AG09319 (cell line): ENCODE measurements around the gene ZNF407.

Experiments used
- DNase-seq: peaks from one replicate; pipeline ENCODE4 v3.0.0-alpha.2; 2010; ENCODE audit warnings: low read depth; ENCODE audit errors: extremely low read depth
- TF ChIP-seq, protein P1 (sequence below): IDR thresholded peaks from 2 replicates; pipeline ENCODE4 v1.5.1; 2011; ENCODE audit warnings: low read depth, mild to moderate bottlenecking, inconsistent platforms, low read length, moderate library complexity

The ZNF407 gene

DNA sequence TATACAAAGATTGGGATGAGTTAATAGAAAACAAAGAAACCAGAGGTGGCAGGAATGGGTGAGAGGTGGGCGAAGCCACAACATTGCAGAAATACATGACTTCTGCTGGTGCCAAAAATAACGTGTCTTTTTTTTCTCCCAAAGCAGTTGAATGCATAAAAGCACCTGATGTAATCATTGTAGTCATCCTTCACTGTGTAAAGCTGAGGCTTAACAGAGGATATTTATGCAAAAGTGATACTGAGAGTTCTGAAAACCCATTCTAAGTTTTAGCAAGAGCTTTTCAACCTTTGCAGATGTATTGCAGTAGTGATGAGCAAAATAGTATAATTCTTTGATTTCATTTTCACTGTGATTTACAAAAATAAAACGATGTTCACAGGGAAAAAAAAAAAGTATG lies 438.3 kb downstream of the ZNF407 start:
- no peak for DNase-seq
- TF ChIP-seq, protein P1, sequence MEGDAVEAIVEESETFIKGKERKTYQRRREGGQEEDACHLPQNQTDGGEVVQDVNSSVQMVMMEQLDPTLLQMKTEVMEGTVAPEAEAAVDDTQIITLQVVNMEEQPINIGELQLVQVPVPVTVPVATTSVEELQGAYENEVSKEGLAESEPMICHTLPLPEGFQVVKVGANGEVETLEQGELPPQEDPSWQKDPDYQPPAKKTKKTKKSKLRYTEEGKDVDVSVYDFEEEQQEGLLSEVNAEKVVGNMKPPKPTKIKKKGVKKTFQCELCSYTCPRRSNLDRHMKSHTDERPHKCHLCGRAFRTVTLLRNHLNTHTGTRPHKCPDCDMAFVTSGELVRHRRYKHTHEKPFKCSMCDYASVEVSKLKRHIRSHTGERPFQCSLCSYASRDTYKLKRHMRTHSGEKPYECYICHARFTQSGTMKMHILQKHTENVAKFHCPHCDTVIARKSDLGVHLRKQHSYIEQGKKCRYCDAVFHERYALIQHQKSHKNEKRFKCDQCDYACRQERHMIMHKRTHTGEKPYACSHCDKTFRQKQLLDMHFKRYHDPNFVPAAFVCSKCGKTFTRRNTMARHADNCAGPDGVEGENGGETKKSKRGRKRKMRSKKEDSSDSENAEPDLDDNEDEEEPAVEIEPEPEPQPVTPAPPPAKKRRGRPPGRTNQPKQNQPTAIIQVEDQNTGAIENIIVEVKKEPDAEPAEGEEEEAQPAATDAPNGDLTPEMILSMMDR = no peak

DNA sequence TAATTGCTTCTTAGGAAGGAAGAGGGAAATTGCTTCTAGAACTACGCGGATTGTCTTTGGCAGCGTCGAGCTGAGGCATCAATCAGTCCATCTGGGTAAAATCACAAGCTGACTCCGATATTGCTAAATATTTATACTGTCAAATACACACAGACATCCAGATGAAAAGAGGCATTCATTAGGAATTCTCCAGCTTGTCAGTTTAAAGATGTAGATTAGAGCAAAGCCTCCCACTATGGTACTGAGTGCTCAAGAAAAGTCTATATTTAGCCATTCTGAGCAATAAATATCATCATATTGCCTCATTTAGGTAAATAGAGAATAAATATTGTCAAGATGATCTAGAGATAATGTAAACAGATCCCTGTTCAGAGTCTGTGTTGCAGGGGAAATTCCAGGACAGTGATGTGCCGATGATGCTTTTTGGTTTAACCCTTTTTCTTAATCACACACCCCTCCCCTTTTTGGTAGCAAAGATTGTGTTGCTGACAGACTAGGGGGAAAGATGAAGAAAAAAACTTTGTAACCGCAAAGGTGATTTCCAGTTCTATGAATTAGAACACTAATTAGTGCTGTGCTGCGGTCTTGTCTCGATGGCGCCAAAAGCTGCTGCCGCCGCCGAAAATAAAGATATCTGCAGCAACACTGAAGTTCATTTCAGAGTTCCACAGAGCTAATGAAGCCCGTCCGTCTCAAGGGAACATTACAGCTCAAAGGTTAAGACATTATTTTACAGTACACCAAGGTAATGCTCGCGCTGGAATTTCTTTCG lies 439.4 kb downstream of the ZNF407 start:
- DNase-seq = no peak
- TF ChIP-seq, protein P1 = no peak

DNA sequence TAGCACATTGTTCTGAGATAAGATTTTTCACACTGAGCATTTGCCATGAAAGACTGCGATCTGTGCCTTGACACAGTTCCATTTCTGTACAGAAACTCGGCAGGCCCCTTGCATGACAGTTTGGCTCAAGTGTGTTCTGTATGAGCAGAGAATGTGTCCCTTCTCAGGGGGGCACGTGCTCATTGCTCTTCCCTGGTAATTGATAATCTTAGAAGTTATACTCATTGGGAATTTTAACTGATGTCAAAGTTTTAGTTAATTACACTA lies 440.0 kb downstream of the ZNF407 start:
- TF ChIP-seq, protein P1 = no peak
- DNase-seq = no peak

DNA sequence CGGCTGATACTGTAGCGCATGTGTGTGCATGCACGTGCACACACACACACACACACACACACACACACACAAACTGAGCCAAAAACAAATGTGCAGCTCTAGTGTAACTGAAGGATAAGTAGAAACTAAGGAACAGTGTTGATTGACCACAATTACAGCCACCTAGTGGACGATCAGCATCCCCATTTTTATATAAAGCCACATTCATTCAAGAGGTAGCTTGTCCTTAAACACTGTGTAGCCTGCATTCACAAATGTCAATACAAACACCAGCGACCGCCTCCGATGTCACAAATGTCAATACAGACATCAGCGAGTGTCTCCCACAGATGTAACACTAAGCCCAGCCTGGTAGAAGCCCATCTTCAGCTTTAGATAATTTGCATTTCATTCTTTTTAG lies 443.9 kb downstream of the ZNF407 start:
- TF ChIP-seq, protein P1 = peak; percentile 36
- peak; percentile 2 for DNase-seq

DNA sequence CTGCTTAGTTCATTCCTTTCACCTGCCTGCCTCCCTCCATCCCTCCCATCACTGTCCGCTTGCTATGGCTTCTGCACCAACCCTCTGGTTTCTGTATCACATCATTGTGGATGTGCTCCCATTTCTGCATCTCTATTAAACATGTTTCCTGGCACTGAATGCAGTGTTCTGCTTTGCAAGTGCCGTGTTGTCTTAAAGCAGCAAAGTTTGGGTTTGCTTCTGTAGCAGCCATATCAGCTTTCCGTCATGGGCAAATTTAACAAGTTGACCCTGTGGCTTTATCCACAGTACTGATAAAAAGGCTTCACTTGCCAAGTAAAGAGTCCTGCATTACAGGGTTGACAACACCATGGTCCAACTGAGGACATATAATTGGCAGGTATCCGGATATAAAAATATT lies 445.8 kb downstream of the ZNF407 start:
- TF ChIP-seq, protein P1 = no peak
- no peak for DNase-seq

DNA sequence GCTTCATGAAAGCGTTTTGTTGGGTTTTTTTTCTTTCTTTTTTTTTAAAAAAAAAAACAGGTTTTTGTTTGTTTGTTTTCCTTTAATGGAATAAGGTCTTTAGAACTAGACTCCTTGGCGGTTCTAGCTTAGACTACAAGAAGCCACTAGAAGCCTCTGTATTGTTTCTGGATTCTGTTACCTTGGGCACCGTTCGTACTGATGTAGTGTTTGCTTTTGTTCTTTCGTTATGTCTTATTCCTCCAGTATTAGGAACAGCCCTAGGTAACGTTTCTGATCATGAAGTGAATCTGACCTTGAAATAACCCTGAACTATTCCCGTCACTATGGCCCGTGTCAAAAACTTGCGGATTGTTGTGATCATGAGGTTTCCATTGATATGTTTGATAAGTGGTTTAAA lies 446.6 kb downstream of the ZNF407 start:
- TF ChIP-seq, protein P1 = no peak
- no peak for DNase-seq

DNA sequence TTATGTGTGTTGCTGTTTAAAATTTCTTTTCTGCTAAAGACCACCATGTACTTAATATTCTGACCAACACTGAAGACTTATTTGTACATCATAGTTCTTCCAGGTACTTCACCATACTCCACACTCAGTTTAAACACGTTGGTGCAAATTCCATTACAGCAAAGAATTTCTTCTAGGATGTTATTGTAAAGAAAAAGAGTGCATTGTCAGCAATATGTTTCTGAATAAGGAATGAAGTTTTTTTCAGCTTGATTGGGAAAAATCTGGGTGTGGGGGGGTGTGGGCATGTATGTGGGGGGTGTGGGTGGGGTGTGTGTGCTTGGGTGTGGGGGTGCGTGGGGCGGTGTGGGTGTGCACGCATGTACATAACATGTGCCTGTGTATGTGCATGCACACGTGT lies 447.1 kb downstream of the ZNF407 start:
- TF ChIP-seq, protein P1 = no peak
- no peak for DNase-seq
